Mucosa of rectum (tissue), 2 donors: ENCODE data around the gene OR10AD1.
"Not testable (repeated sequence)": the region's sequence is repeated elsewhere in the genome, so short reads cannot be mapped to it uniquely, and the experiment has no call there.

Experiments
- H3K27ac ChIP-seq, 2 donors: one replicate each; pipeline ENCODE4 v1.7.0; 2013; ENCODE audit warnings: inconsistent platforms in 2 of 2, low read depth in 2 of 2, low read length in 2 of 2
- H3K27me3 ChIP-seq, 2 donors: one replicate each; pipeline ENCODE4 v1.7.0; 2013; ENCODE audit warnings: low read length in 2 of 2; ENCODE audit not compliant: control insufficient read depth in 2 of 2, insufficient read depth in 2 of 2
- H3K36me3 ChIP-seq, 2 donors: one replicate each; pipeline ENCODE4 v1.7.0; 2013; ENCODE audit warnings: low read length in 2 of 2; ENCODE audit not compliant: control insufficient read depth in 2 of 2, insufficient read depth in 2 of 2
- H3K4me1 ChIP-seq, 2 donors: one replicate each; pipeline ENCODE4 v1.7.0; 2013; ENCODE audit warnings: low read length in 2 of 2, mild to moderate bottlenecking in 1 of 2; ENCODE audit not compliant: control insufficient read depth in 2 of 2, insufficient read depth in 2 of 2
- H3K4me3 ChIP-seq, 2 donors: one replicate each; pipeline ENCODE4 v1.7.0; 2013; ENCODE audit warnings: low read length in 2 of 2
- H3K9ac ChIP-seq, 2 donors: one replicate each; pipeline ENCODE4 v1.7.0; 2013; ENCODE audit warnings: low read length in 2 of 2, low read depth in 1 of 2, mild to moderate bottlenecking in 1 of 2
- H3K9me3 ChIP-seq, 2 donors: one replicate each; pipeline ENCODE4 v1.7.0; 2013; ENCODE audit warnings: low read length in 2 of 2; ENCODE audit not compliant: control insufficient read depth in 2 of 2
- donor health status: healthy.
- donor health status: Normal muscosa, but diverticular disease.

The OR10AD1 gene

DNA sequence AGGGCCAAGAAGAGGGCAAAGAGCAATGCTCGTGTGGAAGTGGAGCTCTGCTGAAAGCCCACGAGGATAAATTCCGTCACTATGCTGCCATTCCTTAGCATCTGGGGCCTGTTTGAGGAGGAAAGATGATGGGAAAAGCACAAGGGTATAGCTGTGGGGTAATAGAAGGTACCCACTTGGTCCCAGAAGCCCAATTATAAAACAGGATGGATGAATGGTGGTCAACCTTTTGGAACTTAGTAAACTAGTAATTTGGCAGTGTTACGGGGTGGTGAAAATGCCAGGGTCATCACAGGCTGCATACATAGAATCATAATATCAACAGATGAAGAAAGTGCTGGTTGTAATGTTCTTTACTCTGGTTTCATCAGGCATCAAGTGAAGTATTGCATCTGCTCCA lies at the start of gene OR10AD1:
OR10AD1 (minus strand) TSS at position 101 of the 400 bp plus-strand sequence; CDS start at position 101, 0 bp downstream.
- peaks cover 3 to 5% of the 10 kb centered on the region in 2 donors for H3K9me3 ChIP-seq
- peaks cover 5 to 10% of the 10 kb centered on the region in 2 donors for H3K4me1 ChIP-seq
- no peak within 1 kb of the TSS for H3K27ac ChIP-seq
- no peaks in the 10 kb centered on the region for H3K36me3 ChIP-seq
- no peak within 1 kb of the TSS for H3K9ac ChIP-seq
- no peaks in the 10 kb centered on the region for H3K27me3 ChIP-seq
- H3K4me3 ChIP-seq = no peak within 1 kb of the TSS

GRCh38 chr12:48247181-48247966 lies 44.3 kb upstream of the OR10AD1 start:
- H3K4me1 ChIP-seq = no peaks in the 10 kb centered on the region
- H3K36me3 ChIP-seq = no peaks in the 10 kb centered on the region
- no peak overlapping the region for H3K9ac ChIP-seq
- no peak overlapping the region for H3K27ac ChIP-seq
- no peak overlapping the region for H3K4me3 ChIP-seq
- H3K27me3 ChIP-seq = no peaks in the 10 kb centered on the region
- H3K9me3 ChIP-seq = no peaks in the 10 kb centered on the region

DNA sequence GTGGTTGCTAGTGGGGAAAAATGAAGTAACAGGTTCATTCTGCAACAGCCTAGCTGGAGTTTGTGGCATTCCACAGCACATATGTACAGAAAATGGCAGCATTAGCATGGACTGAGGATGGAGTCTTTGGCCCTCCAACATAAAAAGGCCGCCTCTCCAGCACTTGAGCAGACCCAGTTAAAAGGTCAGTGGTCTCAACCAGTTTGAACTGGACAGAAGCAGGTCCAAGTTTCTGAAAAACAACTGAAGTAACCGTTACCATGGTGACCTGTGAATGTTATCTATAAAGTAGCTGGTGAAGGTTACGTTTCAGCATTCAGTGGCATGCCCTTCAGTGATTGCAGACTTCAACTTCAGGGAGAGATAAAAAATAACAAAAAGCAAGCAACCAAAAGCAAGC lies 34.1 kb upstream of the OR10AD1 start:
- Histone ChIP-seq H3K4me3 (no peak overlapping the region), H3K27ac (no peak overlapping the region), H3K4me1 (no peaks in the 10 kb centered on the region), H3K9ac (no peak overlapping the region), H3K36me3 (no peaks in the 10 kb centered on the region), H3K9me3 (peaks cover 0 to 2% of the 10 kb centered on the region in 2 donors), H3K27me3 (no peaks in the 10 kb centered on the region)

GRCh38 chr12:48235796-48236333 lies 32.8 kb upstream of the OR10AD1 start:
- Histone ChIP-seq H3K27me3 (no peaks in the 10 kb centered on the region), H3K4me1 (no peaks in the 10 kb centered on the region), H3K9me3 (no peaks in the 10 kb centered on the region), H3K27ac (no peak overlapping the region), H3K9ac (no peak overlapping the region), H3K4me3 (no peak overlapping the region), H3K36me3 (no peaks in the 10 kb centered on the region)

- not testable (repeated sequence) for H3K27me3 ChIP-seq, H3K9ac ChIP-seq, H3K27ac ChIP-seq, H3K4me3 ChIP-seq, H3K36me3 ChIP-seq, H3K9me3 ChIP-seq, H3K4me1 ChIP-seq
Measured at GRCh38 chr12:48231169-48231958, 28.3 kb upstream of the OR10AD1 start.

DNA sequence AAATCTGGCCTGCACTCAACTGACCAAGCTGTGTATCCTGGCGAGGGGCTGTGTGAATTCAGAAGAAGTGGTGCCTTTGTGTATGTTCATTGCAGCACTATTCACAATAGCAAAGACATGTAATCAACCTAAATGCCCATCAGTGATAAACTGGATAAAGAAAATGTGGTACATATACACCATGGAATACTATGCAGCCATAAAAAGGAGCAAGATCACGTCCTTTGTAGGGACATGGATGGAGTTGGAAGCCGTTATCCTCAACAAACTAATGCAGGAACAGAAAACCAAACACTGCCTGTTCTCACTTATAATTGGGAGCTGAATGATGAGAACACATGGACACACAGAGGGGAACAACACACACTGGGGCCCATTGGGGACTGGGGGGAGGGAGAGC lies 21.4 kb upstream of the OR10AD1 start:
- not testable (repeated sequence) for H3K4me3 ChIP-seq, H3K27ac ChIP-seq, H3K4me1 ChIP-seq, H3K9ac ChIP-seq, H3K9me3 ChIP-seq, H3K27me3 ChIP-seq, H3K36me3 ChIP-seq

- Histone ChIP-seq H3K4me3 (no peak overlapping the region), H3K27ac (no peak overlapping the region), H3K27me3 (no peaks in the 10 kb centered on the region), H3K9ac (no peak overlapping the region), H3K4me1 (no peaks in the 10 kb centered on the region), H3K9me3 (no peaks in the 10 kb centered on the region), H3K36me3 (no peaks in the 10 kb centered on the region)
Measured at GRCh38 chr12:48221645-48222044, 18.6 kb upstream of the OR10AD1 start.

- H3K27me3 ChIP-seq = no peaks in the 10 kb centered on the region
- H3K27ac ChIP-seq = no peak overlapping the region
- no peak overlapping the region for H3K9ac ChIP-seq
- no peaks in the 10 kb centered on the region for H3K36me3 ChIP-seq
- H3K4me3 ChIP-seq = no peak overlapping the region
- H3K4me1 ChIP-seq = no peaks in the 10 kb centered on the region
- no peaks in the 10 kb centered on the region for H3K9me3 ChIP-seq
Measured at GRCh38 chr12:48220701-48221100, 17.6 kb upstream of the OR10AD1 start.

DNA sequence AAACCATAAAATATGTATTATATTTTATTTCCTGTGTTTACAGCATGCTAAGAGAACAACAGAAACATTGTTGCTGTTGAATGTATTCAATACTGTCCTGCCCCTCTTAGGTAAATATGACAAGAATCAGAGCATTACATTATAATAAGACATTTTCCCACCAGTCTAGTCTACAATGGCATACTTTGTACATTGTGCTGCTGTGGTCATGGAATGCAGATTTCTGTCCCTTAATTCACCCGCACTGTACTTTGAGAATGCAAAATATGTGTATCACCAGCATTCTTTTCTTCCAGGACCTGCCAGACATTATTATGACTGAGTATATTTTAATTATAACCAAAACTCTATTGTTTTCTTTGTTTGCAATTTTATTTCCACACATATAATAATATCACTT lies 16.5 kb upstream of the OR10AD1 start:
- Histone ChIP-seq H3K4me3 (no peak overlapping the region), H3K9ac (no peak overlapping the region), H3K27me3 (no peaks in the 10 kb centered on the region), H3K9me3 (no peaks in the 10 kb centered on the region), H3K4me1 (no peaks in the 10 kb centered on the region), H3K36me3 (no peaks in the 10 kb centered on the region), H3K27ac (no peak overlapping the region)

- no peak overlapping the region for H3K27ac ChIP-seq
- H3K4me3 ChIP-seq = no peak overlapping the region
- no peak overlapping the region for H3K9ac ChIP-seq
- H3K4me1 ChIP-seq = no peaks in the 10 kb centered on the region
- H3K9me3 ChIP-seq = no peaks in the 10 kb centered on the region
- H3K36me3 ChIP-seq = no peaks in the 10 kb centered on the region
- H3K27me3 ChIP-seq = peaks cover 0 to 6% of the 10 kb centered on the region in 2 donors
Measured at GRCh38 chr12:48216785-48217184, 13.7 kb upstream of the OR10AD1 start.
